ENCODE data around the gene KSR2. TPM values are rescaled to one million over a fixed set of nuclear protein-coding genes. Genes with fewer than 3 reads are reported as not detected.
"Not testable (repeated sequence)": the region's sequence is repeated elsewhere in the genome, so short reads cannot be mapped to it uniquely, and the experiment has no call there.

Gene KSR2
- total RNA-seq, 1 donor, result under 0.01 TPM

- H3K27me3 ChIP-seq (ENCODE audit: insufficient read depth, low read length), result no peaks in the 10 kb centered on the region
Observed at GRCh38 chr12:118011377-118011776, 42.6 kb upstream of the KSR2 start.

GRCh38 chr12:118010903-118011302 lies 42.1 kb upstream of the KSR2 start:
- peaks cover under 1% of the 10 kb centered on the region for H3K4me1 ChIP-seq (ENCODE audit: insufficient read depth, low read length)
- no peak overlapping the region for H2AFZ ChIP-seq (ENCODE audit: low read length)
- no peak overlapping the region for H3K27ac ChIP-seq (ENCODE audit: low read depth, low read length)
- no peaks in the 10 kb centered on the region for H3K36me3 ChIP-seq (ENCODE audit: insufficient read depth, low read length)
- TF ChIP-seq CTCF (IDR thresholded peaks at IDR 0.05; ENCODE audit: extremely low read depth, low read depth, low read length), result no peak
- no peaks in the 10 kb centered on the region for H3K27me3 ChIP-seq (ENCODE audit: insufficient read depth, low read length)
- H3K4me2 ChIP-seq (ENCODE audit: insufficient read depth, low read length), result no peak overlapping the region
- no peaks in the 10 kb centered on the region for H3K79me2 ChIP-seq (ENCODE audit: insufficient read depth, low read length)
- no peaks in the 10 kb centered on the region for H3K9me3 ChIP-seq (ENCODE audit: low read depth, low read length)
- H3K4me3 ChIP-seq (ENCODE audit: insufficient read depth, low read length), result no peak overlapping the region
- no peaks in the 10 kb centered on the region for H4K20me1 ChIP-seq (ENCODE audit: insufficient read depth, low read length)
- no peak for DNase-seq (ENCODE audit: insufficient read length, low spot score, missing footprints)

More at GRCh38 chr12:118011377-118011776, 42.6 kb upstream of the KSR2 start:
- H3K4me2 ChIP-seq (ENCODE audit: insufficient read depth, low read length), result no peak overlapping the region
- no peaks in the 10 kb centered on the region for H3K9me3 ChIP-seq (ENCODE audit: low read depth, low read length)
- no peak overlapping the region for H2AFZ ChIP-seq (ENCODE audit: low read length)
- no peak for DNase-seq (ENCODE audit: insufficient read length, low spot score, missing footprints)
- no peak overlapping the region for H3K4me3 ChIP-seq (ENCODE audit: insufficient read depth, low read length)
- no peaks in the 10 kb centered on the region for H4K20me1 ChIP-seq (ENCODE audit: insufficient read depth, low read length)
- no peak overlapping the region for H3K27ac ChIP-seq (ENCODE audit: low read depth, low read length)
- TF ChIP-seq CTCF (IDR thresholded peaks at IDR 0.05; ENCODE audit: extremely low read depth, low read depth, low read length), result no peak
- peaks cover 3% of the 10 kb centered on the region for H3K4me1 ChIP-seq (ENCODE audit: insufficient read depth, low read length)
- no peaks in the 10 kb centered on the region for H3K79me2 ChIP-seq (ENCODE audit: insufficient read depth, low read length)
- H3K36me3 ChIP-seq (ENCODE audit: insufficient read depth, low read length), result no peaks in the 10 kb centered on the region

- not testable (repeated sequence) for DNase-seq (ENCODE audit: insufficient read length, low spot score, missing footprints); H3K27ac ChIP-seq (ENCODE audit: low read depth, low read length); H3K4me2 ChIP-seq (ENCODE audit: insufficient read depth, low read length); H3K36me3 ChIP-seq (ENCODE audit: insufficient read depth, low read length); H3K79me2 ChIP-seq (ENCODE audit: insufficient read depth, low read length); H3K9me3 ChIP-seq (ENCODE audit: low read depth, low read length); H3K27me3 ChIP-seq (ENCODE audit: insufficient read depth, low read length); H2AFZ ChIP-seq (ENCODE audit: low read length); H3K4me1 ChIP-seq (ENCODE audit: insufficient read depth, low read length); H4K20me1 ChIP-seq (ENCODE audit: insufficient read depth, low read length); H3K4me3 ChIP-seq (ENCODE audit: insufficient read depth, low read length)
Observed at GRCh38 chr12:117999806-118000205, 31.0 kb upstream of the KSR2 start.

- Histone ChIP-seq H4K20me1 (ENCODE audit: insufficient read depth, low read length) (no peaks in the 10 kb centered on the region), H3K4me2 (ENCODE audit: insufficient read depth, low read length) (no peak overlapping the region), H3K4me1 (ENCODE audit: insufficient read depth, low read length) (no peaks in the 10 kb centered on the region), H3K4me3 (ENCODE audit: insufficient read depth, low read length) (no peak overlapping the region), H2AFZ (ENCODE audit: low read length) (no peak overlapping the region), H3K27ac (ENCODE audit: low read depth, low read length) (no peak overlapping the region), H3K36me3 (ENCODE audit: insufficient read depth, low read length) (no peaks in the 10 kb centered on the region), H3K9me3 (ENCODE audit: low read depth, low read length) (no peaks in the 10 kb centered on the region), H3K79me2 (ENCODE audit: insufficient read depth, low read length) (no peaks in the 10 kb centered on the region), H3K27me3 (ENCODE audit: insufficient read depth, low read length) (no peaks in the 10 kb centered on the region)
- DNase-seq (ENCODE audit: insufficient read length, low spot score, missing footprints), result no peak
- TF ChIP-seq CTCF (IDR thresholded peaks at IDR 0.05; ENCODE audit: extremely low read depth, low read depth, low read length), result no peak
Observed at GRCh38 chr12:117998719-117999118, 29.9 kb upstream of the KSR2 start.

Measured in osteoblast (primary cell).